Measurements from ENCODE around the gene NBPF4.
A peak's percentile ranks its signal among the peaks of the same experiment; 100 is the strongest.
"Not testable (repeated sequence)": the region's sequence is repeated elsewhere in the genome, so short reads cannot be mapped to it uniquely, and the experiment has no call there.

Gene NBPF4

GRCh38 chr1:108243976-108244375 is at the start of gene NBPF4:
Gene NBPF4 (minus strand): TSS chr1:108244076. CDS start chr1:108243761, 315 bp downstream.
- DNase-seq = not testable (repeated sequence)

GRCh38 chr1:108282528-108283257 is 38.8 kb upstream of the NBPF4 start:
- DNase-seq = not testable (repeated sequence)

GRCh38 chr1:108272485-108273327 is 28.8 kb upstream of the NBPF4 start:
- not testable (repeated sequence) for DNase-seq

DNA sequence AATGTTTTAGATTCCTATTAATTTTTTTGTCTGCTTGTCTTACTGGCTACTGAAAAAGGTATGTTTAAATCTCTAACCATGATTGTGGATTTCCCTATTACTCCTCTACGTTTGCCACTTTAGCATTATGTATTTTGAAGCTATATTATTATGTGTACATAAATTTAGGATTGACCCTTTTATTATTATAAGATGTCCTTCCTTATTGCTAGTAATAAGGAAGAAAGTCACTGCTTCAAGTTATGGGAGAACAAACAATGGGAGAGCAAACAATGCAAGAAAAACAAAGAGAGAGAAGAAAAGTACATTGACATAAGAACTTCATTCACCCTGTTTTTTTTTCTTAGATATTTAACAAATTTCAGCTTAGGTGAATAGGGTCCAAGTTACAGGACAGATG is 23.2 kb upstream of the NBPF4 start:
- not testable (repeated sequence) for DNase-seq

DNA sequence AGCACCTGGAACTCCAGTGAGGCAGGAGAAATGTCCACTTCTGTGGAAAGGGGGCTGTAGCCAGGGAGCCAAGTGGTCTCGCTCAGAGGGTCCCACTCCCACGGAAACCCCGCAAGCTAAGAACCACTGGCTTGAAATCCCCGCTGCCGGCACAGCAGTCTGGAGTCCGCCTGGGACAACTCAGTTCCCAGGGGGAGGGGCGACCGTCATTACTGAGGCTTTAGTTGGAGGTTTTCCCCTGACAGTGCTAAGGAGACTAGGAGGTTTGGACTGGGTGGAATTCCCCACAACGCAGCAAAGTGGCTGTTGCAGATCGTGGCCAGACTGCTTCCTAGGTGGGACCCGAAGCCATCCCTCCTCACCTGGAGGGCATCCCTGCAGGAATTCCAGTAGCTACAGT is 18.1 kb upstream of the NBPF4 start:
- DNase-seq = not testable (repeated sequence)

DNA sequence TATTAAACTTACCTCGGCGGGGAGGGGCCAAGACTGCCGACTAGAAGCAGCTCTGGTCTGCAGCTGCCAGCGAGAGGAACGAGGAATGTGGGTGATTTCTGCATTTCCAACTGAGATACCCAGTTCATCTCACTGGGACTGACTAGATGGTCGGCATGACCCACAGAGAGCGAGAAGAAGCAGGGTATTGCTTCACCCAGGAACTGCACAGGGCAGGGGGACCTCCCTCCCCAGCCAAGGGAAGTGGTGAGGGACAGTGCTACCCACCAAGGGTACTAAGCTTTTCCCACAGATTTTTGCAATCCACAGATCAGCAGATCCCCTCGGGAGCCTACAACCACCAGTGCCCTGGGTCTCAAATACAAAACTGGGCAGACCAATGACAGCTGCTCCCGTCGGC is 17.6 kb upstream of the NBPF4 start:
- DNase-seq = not testable (repeated sequence)

DNA sequence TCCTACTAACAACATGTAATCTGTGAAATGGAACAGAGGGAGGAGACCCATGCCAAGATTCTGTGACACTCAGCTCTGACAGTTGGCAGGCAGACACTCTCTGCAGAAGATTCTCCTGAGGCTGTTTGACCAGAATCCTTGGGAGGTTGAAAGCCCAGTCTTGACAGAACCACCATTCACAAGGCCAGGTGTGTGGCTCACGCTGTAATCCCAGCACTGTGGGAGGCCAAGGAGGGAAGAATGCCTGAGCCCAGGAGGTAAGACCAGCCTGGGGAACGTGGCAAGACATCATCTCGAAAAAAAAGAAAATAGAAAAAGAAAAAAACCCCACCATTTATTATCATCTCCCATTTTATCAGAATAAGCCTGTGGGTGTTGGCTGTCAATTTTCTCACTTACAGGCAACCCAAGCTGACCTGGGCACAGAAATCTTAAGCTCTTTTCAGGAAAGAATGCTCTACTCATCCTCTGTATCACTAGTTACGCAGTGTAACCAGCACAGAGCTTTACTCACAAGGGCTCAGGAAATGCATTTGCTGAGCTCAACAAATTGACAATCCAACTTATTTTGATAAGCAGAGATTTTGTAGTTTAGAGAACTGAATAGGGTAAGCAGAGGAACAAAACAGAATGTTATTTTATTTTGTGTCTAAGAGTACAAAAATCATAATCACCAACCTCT is 16.8 kb upstream of the NBPF4 start:
- DNase-seq = not testable (repeated sequence)

GRCh38 chr1:108255426-108255825 is 11.6 kb upstream of the NBPF4 start:
- not testable (repeated sequence) for DNase-seq

GRCh38 chr1:108239426-108239825 is 4.5 kb downstream of the NBPF4 start:
- not testable (repeated sequence) for DNase-seq

DNA sequence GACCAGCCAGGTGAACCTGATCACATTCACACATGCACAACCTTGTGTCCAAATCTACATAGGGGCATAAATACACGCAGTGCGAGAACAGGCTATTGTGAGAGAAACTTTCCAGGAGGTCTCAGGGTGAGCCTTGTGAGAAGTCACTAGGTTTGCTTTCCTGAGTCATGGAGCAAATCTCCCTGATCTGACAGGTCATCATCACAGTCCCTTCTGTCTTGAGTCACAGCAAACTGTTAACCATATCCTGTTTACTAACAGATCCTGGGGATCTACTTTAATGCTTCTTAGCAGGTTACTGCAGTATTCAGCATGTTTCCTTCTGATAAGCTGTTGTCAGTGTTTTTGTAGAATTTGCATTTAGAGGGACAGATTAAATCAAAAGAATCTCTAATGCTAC is 8.6 kb downstream of the NBPF4 start:
- not testable (repeated sequence) for DNase-seq

DNA sequence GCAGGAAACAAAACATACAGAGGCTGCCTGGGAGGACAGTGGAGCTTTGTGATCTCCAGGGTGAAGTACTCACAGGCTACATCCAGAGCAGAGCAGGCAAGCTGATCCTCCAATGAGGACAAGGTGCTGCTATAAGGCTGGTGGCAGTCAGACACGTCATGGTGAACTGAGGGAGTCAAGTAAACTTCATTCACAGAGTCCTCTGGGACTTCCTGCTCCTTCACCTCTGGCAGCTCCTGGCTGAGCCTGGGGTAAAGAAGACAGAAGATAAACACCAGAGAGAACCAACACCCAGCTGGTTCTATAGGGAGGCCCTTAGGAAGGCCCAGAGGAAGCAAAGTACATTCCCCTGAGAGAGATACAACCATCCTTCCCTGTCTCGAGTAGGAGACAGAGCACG is 11.7 kb downstream of the NBPF4 start:
- not testable (repeated sequence) for DNase-seq

DNA sequence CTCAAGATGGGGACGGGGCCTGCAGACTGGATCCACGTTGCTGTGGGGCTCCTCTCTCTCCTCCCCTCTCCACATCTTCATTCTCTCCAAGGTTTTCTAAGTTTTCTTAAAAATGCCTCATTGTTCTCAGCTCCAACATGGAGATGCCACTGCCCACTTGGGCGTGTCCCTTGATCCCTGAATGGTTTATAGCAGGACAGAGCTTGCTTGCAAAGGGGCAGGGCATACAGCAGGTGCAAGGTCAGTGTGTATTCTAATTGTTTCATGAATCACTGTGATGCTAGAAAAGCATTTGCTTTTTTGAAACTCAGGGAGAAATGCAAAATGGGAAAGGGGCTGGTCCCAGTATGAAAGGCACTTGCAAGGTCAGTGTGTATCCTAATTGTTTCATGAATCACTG is 13.9 kb downstream of the NBPF4 start:
- DNase-seq = not testable (repeated sequence)

GRCh38 chr1:108227772-108228171 is 16.1 kb downstream of the NBPF4 start:
- DNase-seq = not testable (repeated sequence)

- DNase-seq = not testable (repeated sequence)
Measured at GRCh38 chr1:108226855-108227254, 17.0 kb downstream of the NBPF4 start.

- not testable (repeated sequence) for DNase-seq
Measured at GRCh38 chr1:108223226-108223625, 20.6 kb downstream of the NBPF4 start.

DNA sequence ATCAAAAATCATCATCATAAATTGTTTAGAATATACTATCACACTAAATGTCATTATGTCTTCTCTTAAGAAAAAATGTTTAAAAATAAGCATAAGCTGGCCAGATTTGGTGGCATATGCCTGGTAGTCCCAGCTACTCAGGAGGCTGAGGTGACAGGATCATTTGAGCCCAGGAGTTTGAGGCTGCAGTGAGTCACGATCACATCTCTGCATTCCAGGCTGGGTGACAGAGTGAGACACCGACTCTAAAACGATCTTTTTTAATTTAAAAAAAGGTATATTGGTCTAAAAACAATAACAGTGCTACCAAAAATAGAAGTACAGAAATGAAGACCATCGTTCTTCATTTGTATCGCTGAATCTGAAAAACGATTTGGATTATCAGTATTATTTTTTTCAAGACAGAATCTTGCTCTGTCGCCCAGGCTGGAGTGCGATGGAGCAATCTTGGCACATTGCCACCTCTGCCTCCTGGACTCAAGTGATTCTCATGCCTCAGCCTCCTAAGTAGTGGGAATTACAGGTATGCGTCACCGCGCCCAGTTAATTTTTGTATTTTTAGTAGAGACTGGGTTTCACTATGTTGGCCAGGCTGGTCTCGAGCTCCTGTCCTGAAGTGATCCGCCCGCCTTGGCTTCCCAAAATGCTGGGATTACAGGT is 26.2 kb downstream of the NBPF4 start:
- not testable (repeated sequence) for DNase-seq

GRCh38 chr1:108217007-108217406 is 26.9 kb downstream of the NBPF4 start:
- DNase-seq = not testable (repeated sequence)

- DNase-seq = not testable (repeated sequence)
Measured at GRCh38 chr1:108216028-108216890, 27.6 kb downstream of the NBPF4 start.

GRCh38 chr1:108214641-108215465 is 29.0 kb downstream of the NBPF4 start:
- peak; percentile 40 to 47 for DNase-seq

DNA sequence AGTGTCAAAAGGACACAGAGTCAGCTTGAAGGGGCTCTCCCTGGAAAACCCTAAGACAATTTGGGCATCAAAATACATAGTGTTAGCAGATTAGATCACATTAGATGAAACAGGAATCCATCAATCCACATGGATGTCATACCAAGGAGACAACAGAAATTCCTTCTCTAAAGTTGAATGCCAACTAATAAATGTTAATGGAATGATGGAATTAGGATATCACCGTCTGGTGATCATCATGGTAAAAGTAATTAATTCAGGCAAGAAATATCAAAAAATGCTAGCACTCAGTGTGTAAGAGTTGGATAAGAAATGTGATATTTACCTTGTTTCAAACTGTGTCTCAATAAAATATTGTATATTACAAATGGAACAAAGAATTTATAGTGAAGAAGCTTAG is 32.9 kb downstream of the NBPF4 start:
- DNase-seq = no peak
